Measurements from ENCODE around the gene BLM. TPM values are rescaled to one million over a fixed set of nuclear protein-coding genes. Genes with fewer than 3 reads are reported as not detected.
A peak's percentile ranks its signal among the peaks of the same experiment; 100 is the strongest.

Gene BLM
- total and polyA plus RNA-seq, 2 of the 13 experiments (the other 11 are each of a cell fraction or from before 2014, with no cell fraction given) = 5.1 to 11.8 TPM

DNA sequence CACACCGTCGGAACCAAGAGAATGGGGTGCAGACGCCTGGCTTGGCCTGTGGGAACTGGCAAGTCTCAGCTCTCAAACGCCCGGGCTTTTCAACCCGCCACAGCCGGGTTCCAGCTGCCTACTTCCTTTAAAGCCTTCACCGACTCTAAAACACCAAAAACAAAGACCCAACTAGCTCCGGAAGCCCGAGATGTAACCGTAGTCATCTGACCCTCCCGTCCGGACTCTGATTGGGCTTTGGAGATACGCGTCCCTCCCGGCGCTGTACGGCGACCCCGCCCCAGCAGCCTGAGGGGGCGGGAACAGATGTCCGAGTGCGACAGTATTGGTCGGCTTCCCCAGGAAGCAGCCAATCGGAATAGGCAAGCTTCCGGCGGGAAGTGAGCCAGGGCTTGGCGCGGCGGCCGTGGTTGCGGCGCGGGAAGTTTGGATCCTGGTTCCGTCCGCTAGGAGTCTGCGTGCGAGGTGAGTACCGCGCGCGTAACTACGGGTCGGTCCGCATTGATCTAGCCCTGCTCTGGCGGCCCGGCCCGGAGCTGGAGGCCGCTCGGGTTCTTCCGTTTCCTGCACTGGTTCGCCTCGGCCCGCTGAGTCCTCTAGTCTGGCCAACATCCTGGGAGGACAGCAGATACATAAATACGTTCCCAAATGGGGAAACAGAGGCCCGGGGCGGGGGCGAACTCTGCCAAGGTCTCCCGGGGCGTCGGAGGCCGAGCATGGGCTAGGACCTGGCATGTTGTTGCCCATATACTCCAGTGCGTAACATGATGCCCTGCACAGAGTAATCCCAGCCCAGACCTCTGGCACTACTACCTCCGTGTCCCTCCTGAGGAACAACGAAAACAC is at the start of gene BLM (continued):
- TF ChIP-seq, protein P1, sequence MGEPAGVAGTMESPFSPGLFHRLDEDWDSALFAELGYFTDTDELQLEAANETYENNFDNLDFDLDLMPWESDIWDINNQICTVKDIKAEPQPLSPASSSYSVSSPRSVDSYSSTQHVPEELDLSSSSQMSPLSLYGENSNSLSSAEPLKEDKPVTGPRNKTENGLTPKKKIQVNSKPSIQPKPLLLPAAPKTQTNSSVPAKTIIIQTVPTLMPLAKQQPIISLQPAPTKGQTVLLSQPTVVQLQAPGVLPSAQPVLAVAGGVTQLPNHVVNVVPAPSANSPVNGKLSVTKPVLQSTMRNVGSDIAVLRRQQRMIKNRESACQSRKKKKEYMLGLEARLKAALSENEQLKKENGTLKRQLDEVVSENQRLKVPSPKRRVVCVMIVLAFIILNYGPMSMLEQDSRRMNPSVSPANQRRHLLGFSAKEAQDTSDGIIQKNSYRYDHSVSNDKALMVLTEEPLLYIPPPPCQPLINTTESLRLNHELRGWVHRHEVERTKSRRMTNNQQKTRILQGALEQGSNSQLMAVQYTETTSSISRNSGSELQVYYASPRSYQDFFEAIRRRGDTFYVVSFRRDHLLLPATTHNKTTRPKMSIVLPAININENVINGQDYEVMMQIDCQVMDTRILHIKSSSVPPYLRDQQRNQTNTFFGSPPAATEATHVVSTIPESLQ (CRISPR knock-in tag; conservative IDR thresholded peaks at IDR 0.05) = no peak
- TF ChIP-seq, protein P2, sequence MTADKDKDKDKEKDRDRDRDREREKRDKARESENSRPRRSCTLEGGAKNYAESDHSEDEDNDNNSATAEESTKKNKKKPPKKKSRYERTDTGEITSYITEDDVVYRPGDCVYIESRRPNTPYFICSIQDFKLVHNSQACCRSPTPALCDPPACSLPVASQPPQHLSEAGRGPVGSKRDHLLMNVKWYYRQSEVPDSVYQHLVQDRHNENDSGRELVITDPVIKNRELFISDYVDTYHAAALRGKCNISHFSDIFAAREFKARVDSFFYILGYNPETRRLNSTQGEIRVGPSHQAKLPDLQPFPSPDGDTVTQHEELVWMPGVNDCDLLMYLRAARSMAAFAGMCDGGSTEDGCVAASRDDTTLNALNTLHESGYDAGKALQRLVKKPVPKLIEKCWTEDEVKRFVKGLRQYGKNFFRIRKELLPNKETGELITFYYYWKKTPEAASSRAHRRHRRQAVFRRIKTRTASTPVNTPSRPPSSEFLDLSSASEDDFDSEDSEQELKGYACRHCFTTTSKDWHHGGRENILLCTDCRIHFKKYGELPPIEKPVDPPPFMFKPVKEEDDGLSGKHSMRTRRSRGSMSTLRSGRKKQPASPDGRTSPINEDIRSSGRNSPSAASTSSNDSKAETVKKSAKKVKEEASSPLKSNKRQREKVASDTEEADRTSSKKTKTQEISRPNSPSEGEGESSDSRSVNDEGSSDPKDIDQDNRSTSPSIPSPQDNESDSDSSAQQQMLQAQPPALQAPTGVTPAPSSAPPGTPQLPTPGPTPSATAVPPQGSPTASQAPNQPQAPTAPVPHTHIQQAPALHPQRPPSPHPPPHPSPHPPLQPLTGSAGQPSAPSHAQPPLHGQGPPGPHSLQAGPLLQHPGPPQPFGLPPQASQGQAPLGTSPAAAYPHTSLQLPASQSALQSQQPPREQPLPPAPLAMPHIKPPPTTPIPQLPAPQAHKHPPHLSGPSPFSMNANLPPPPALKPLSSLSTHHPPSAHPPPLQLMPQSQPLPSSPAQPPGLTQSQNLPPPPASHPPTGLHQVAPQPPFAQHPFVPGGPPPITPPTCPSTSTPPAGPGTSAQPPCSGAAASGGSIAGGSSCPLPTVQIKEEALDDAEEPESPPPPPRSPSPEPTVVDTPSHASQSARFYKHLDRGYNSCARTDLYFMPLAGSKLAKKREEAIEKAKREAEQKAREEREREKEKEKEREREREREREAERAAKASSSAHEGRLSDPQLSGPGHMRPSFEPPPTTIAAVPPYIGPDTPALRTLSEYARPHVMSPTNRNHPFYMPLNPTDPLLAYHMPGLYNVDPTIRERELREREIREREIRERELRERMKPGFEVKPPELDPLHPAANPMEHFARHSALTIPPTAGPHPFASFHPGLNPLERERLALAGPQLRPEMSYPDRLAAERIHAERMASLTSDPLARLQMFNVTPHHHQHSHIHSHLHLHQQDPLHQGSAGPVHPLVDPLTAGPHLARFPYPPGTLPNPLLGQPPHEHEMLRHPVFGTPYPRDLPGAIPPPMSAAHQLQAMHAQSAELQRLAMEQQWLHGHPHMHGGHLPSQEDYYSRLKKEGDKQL (CRISPR knock-in tag; IDR thresholded peaks at IDR 0.05; ENCODE audit: low read depth) = no peak
- TF ChIP-seq, protein P3, sequence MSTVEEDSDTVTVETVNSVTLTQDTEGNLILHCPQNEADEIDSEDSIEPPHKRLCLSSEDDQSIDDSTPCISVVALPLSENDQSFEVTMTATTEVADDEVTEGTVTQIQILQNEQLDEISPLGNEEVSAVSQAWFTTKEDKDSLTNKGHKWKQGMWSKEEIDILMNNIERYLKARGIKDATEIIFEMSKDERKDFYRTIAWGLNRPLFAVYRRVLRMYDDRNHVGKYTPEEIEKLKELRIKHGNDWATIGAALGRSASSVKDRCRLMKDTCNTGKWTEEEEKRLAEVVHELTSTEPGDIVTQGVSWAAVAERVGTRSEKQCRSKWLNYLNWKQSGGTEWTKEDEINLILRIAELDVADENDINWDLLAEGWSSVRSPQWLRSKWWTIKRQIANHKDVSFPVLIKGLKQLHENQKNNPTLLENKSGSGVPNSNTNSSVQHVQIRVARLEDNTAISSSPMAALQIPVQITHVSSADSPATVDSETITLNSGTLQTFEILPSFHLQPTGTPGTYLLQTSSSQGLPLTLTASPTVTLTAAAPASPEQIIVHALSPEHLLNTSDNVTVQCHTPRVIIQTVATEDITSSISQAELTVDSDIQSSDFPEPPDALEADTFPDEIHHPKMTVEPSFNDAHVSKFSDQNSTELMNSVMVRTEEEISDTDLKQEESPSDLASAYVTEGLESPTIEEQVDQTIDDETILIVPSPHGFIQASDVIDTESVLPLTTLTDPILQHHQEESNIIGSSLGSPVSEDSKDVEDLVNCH (CRISPR knock-in tag; IDR thresholded peaks at IDR 0.05) = no peak
- no peak for TF ChIP-seq TSC22D2 (CRISPR knock-in tag; IDR thresholded peaks at IDR 0.05; ENCODE audit: borderline replicate concordance)
- TF ChIP-seq ZNF235 (CRISPR knock-in tag; IDR thresholded peaks at IDR 0.05; ENCODE audit: borderline replicate concordance) = no peak
- TF ChIP-seq ELF4 (CRISPR knock-in tag; IDR thresholded peaks at IDR 0.05; ENCODE audit: borderline replicate concordance) = peak; percentile 75; the same call in 1 of the 2 replicates
- TF ChIP-seq, protein P4, sequence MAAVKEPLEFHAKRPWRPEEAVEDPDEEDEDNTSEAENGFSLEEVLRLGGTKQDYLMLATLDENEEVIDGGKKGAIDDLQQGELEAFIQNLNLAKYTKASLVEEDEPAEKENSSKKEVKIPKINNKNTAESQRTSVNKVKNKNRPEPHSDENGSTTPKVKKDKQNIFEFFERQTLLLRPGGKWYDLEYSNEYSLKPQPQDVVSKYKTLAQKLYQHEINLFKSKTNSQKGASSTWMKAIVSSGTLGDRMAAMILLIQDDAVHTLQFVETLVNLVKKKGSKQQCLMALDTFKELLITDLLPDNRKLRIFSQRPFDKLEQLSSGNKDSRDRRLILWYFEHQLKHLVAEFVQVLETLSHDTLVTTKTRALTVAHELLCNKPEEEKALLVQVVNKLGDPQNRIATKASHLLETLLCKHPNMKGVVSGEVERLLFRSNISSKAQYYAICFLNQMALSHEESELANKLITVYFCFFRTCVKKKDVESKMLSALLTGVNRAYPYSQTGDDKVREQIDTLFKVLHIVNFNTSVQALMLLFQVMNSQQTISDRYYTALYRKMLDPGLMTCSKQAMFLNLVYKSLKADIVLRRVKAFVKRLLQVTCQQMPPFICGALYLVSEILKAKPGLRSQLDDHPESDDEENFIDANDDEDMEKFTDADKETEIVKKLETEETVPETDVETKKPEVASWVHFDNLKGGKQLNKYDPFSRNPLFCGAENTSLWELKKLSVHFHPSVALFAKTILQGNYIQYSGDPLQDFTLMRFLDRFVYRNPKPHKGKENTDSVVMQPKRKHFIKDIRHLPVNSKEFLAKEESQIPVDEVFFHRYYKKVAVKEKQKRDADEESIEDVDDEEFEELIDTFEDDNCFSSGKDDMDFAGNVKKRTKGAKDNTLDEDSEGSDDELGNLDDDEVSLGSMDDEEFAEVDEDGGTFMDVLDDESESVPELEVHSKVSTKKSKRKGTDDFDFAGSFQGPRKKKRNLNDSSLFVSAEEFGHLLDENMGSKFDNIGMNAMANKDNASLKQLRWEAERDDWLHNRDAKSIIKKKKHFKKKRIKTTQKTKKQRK (IDR thresholded peaks at IDR 0.05; ENCODE audit: low read length) = no peak
- no peak for TF ChIP-seq ZBTB20 (CRISPR knock-in tag; IDR thresholded peaks at IDR 0.05; ENCODE audit: borderline replicate concordance, low read depth)
- TF ChIP-seq ZSCAN20 (CRISPR knock-in tag; IDR thresholded peaks at IDR 0.05; ENCODE audit: borderline replicate concordance) = no peak; the same call in 1 of the 2 replicates
- no peak for TF ChIP-seq GTF3A (CRISPR knock-in tag; conservative IDR thresholded peaks at IDR 0.05)
- TF ChIP-seq PAX8 (CRISPR knock-in tag; IDR thresholded peaks at IDR 0.05; ENCODE audit: borderline replicate concordance) = no peak
- TF ChIP-seq TEAD2 (CRISPR knock-in tag; IDR thresholded peaks at IDR 0.05) = 0 out of 2 replicates have a peak, but pooled peaks have one; percentile 13
- TF ChIP-seq ZNF317 (CRISPR knock-in tag; IDR thresholded peaks at IDR 0.05) = peak; percentile 72; the same call in 1 of the 2 replicates
- TF ChIP-seq ZNF180 (CRISPR knock-in tag; IDR thresholded peaks at IDR 0.05; ENCODE audit: borderline replicate concordance, low read depth) = no peak

All from HepG2 (cell line).